HT1080 (cell line): Measurements from ENCODE around the gene DEPDC1. TPM values are rescaled to one million over a fixed set of nuclear protein-coding genes. Genes with fewer than 3 reads are reported as not detected.

ENCODE experiments used
- small RNA-seq: library from RNA; depleted of rRNA; stranded (forward); fragments of <200 nt; gene quantifications from one replicate; pipeline ENCODE3, GENCODE V24; 2014
- total RNA-seq: library from RNA; depleted of rRNA; stranded (reverse); fragments of >200 nt; shearing (Covaris generic); gene quantifications from 2 replicates; pipeline ENCODE4 v1.2.3, GENCODE V29; 2014; rRNA removed

The DEPDC1 gene
- total RNA-seq, 1 experiment from 2014 or later: 55.3 TPM

Small RNAs within 50 kb of the gene (small RNA-seq; reads per million reads assigned to genes)
- not detected for gene TXNP2

Other genes with a start within 250 kb of the DEPDC1 start
- not detected in 2 replicates for gene RPE65, start 47.1 kb downstream of the DEPDC1 start, total RNA-seq